Right lobe of liver (tissue), 4 donors: ENCODE data around the gene MICU1.

ENCODE experiments used
- CTCF ChIP-seq, 4 donors: fragments of 200-600 bp in 3 of 4; fragments of 450-650 bp in 1 of 4; IDR thresholded peaks; one replicate each; pipeline versions ENCODE4 v1.5.1 to v1.8.0; 2016 to 2022; ENCODE audit warnings: antibody characterized with exemption in 4 of 4, mild to moderate bottlenecking in 2 of 4
- POLR2A ChIP-seq: fragments of 450-650 bp; IDR thresholded peaks from one replicate; pipeline ENCODE4 v1.6.1; 2017; ENCODE audit warnings: antibody characterized with exemption, mild to moderate bottlenecking
- donor health status: DM: no; HTN: no; CAD: no.
- donor health status: DM: no; HTN: no; CAD: no.
- donor health status: DM: no; HTN: yes; CAD: no.

- TF ChIP-seq CTCF (IDR thresholded peaks at IDR 0.05) (no peak), POLR2A (no peak)
These were observed 233.3 kb downstream of the MICU1 start for GRCh38 chr10:72392571-72392970.
